ENCODE measurements around the gene GIPC2.

DNA sequence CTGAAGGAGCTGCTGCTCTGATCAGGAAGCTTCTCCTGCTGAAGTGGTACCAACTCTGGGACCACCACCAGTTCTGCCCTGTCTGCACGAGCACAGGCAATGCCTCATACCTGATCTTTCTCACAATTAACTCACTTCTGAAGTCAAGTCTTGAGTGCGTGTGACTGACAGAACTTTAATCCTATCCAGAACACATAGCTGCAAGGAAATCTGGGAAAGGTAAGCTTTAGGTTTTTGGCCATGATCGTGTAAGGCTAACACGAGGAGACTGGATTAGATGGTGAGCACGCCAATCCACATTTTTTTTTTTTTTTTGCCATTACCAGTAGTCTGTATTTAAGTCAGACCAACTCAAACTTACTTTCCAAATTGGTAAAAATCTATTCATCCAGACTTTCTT, 101.3 kb downstream of the GIPC2 start:
- TF ChIP-seq, protein P1, sequence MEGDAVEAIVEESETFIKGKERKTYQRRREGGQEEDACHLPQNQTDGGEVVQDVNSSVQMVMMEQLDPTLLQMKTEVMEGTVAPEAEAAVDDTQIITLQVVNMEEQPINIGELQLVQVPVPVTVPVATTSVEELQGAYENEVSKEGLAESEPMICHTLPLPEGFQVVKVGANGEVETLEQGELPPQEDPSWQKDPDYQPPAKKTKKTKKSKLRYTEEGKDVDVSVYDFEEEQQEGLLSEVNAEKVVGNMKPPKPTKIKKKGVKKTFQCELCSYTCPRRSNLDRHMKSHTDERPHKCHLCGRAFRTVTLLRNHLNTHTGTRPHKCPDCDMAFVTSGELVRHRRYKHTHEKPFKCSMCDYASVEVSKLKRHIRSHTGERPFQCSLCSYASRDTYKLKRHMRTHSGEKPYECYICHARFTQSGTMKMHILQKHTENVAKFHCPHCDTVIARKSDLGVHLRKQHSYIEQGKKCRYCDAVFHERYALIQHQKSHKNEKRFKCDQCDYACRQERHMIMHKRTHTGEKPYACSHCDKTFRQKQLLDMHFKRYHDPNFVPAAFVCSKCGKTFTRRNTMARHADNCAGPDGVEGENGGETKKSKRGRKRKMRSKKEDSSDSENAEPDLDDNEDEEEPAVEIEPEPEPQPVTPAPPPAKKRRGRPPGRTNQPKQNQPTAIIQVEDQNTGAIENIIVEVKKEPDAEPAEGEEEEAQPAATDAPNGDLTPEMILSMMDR (IDR thresholded peaks at IDR 0.05) = no peak
- TF ChIP-seq, protein P2, sequence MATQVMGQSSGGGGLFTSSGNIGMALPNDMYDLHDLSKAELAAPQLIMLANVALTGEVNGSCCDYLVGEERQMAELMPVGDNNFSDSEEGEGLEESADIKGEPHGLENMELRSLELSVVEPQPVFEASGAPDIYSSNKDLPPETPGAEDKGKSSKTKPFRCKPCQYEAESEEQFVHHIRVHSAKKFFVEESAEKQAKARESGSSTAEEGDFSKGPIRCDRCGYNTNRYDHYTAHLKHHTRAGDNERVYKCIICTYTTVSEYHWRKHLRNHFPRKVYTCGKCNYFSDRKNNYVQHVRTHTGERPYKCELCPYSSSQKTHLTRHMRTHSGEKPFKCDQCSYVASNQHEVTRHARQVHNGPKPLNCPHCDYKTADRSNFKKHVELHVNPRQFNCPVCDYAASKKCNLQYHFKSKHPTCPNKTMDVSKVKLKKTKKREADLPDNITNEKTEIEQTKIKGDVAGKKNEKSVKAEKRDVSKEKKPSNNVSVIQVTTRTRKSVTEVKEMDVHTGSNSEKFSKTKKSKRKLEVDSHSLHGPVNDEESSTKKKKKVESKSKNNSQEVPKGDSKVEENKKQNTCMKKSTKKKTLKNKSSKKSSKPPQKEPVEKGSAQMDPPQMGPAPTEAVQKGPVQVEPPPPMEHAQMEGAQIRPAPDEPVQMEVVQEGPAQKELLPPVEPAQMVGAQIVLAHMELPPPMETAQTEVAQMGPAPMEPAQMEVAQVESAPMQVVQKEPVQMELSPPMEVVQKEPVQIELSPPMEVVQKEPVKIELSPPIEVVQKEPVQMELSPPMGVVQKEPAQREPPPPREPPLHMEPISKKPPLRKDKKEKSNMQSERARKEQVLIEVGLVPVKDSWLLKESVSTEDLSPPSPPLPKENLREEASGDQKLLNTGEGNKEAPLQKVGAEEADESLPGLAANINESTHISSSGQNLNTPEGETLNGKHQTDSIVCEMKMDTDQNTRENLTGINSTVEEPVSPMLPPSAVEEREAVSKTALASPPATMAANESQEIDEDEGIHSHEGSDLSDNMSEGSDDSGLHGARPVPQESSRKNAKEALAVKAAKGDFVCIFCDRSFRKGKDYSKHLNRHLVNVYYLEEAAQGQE (IDR thresholded peaks at IDR 0.05; ENCODE audit: insufficient read depth in 1 of 2, low read depth in 2 of 2, low read length in 1 of 2) = no peak

Data from Panc1 (cell line).